Measurements from ENCODE around the gene PCLO. TPM values are rescaled to one million over a fixed set of nuclear protein-coding genes. Genes with fewer than 3 reads are reported as not detected.
"Not testable (repeated sequence)": the region's sequence is repeated elsewhere in the genome, so short reads cannot be mapped to it uniquely, and the experiment has no call there.

The PCLO gene
- total RNA-seq, 1 donor from 2014 or later, result 48.5 TPM

DNA sequence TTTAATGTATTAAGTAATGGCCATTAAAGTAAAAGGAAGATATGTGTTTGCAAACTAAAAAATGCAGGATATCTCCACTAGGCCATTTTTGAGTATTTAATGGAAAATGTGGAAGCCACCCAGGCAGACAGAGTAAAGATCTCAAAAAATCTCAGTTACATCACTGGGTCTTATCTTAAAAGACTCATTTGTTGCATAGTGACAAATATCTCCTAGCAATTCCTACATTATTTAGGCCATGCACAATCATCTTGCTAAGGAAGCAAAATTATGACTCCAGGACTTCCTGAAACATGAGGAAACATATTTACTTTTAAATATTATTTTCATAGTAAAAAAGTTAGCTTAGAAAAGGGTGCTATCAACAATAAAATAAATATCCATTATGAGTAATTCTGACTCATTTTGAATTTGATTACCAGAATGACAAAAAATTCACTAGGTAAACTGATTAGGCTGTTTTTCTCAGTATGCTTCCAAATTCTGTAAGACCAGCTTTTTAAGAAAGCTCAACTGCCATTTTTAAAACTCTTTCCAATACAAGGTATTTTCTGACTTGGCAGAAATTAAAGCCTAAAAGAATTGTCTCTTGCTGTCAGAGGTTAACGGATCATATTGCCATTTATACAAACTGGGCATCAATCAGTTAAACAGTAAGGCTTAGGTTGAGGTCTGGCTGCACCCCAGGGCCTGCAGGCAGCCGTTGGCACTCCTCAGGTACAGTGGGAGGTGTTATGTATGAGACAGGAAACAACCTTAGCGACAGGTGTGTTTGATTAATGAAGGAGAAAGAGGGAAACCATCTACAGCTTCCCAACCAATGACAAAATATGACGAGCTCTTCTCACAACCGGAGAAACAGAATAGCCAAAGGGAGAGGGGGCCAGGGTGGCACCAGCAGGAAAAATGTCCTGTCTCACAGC, 31.8 kb downstream of the PCLO start:
- no peak for DNase-seq

DNA sequence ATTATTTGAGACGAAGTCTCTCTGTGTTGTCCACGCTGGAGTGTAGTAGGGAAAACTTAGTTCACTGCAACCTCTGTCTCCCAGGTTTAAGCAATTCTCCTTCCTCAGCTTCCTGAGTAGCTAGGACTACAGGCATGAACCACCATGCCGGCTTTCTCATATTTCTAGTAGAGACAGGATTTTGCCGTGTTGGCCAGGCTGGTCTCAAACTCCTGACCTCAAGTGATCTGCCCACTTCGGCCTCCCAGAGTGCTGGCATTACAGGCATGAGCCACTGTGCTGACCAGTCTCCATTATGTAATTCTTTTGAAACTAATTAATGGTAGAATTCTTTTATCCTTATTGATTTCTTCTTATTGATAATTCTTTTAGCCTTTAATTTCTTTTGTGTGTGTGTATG, 32.5 kb downstream of the PCLO start:
- no peak for DNase-seq

DNA sequence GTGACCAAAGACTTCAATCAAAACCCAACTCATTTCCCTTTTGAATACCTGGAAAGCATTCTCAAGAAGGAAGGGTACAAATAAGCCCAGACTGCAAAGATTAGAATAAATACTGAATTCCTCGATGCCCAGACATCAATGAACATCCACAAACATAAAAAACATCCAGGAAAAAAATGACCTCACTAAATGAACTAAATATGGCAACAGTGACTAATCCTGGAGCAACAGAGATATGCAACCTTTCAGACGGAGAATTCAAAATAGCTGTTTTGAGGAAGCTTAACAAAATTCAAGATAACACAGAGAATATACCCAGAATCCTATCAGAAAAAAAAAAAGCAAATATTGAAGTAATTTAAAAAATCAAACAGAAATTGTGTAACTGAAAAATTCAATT, 43.2 kb downstream of the PCLO start:
- DNase-seq, result no peak

DNA sequence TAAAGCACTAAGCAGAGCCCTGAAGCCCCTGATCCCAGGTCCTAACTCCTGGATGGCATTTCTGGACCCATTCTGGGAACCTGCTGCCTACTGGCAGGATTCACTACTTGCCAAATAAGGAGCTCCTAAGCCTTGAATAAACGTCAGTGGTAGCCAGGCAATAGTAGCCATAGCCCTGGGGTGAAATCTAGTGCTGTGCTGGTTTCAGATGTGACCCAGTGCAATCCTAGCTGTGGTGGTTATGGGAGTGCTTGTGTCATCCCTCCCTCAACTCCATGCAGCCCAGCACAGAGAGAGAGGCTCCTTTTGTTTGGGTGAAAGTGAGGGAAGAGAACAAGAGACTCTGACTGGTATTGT, 43.7 kb downstream of the PCLO start:
- DNase-seq, result no peak

DNA sequence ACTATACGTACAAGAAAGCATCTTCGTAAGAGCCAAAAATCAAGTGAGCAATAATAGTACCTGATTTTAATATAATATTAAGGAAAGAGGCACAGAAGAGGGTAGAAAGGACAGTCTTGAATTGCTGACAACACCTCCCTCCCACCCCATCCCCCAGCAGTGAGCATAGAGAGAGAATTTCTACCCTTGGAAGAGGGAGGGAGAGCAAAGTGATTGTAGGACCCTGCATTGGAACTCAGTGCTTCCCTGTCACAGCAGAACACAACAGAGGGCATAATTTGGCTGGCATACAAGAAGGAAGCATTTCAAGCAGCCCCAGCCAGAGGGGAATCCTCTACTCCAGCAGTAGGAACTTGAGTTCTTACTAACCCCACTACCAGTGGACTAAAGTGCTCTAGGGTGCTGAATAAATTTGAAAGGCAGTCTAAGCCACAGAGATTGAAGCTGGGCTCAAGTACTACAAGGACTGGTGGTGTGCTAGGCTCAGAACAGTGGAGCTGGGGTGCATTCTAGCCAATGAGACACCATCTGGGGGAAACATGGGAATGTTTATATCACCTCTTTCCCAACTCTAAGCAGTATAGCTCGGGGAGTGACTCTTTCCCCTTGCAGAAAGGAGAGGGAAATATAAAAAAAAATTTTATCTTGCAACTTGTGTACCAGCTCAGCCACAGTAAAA, 44.2 kb downstream of the PCLO start:
- DNase-seq, result no peak

GRCh38 chr7:83117466-83117865, 45.2 kb downstream of the PCLO start:
- DNase-seq, result no peak

DNA sequence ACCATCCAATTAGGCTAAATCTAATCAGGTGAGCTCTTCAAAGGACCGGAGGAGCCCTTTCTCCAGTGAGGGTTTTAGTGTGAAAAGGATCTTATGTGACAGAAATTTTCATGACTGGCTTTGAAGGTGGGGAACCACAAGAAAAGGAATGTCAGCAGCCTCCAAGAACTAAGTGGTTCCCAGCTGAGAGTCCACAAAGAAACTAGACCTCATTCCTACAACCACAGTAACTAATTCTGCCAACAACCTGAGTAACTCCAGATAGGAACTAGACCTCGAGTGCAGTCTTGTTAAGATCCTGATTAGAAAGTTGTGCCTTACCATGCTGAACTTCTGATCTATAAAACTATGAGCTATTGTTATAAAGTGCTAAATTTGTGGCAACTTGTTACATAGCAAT, 51.3 kb downstream of the PCLO start:
- no peak for DNase-seq

- DNase-seq, result no peak
These were observed 53.3 kb downstream of the PCLO start for GRCh38 chr7:83109352-83109751.

GRCh38 chr7:83105948-83106347, 56.7 kb downstream of the PCLO start:
- DNase-seq, result no peak

DNA sequence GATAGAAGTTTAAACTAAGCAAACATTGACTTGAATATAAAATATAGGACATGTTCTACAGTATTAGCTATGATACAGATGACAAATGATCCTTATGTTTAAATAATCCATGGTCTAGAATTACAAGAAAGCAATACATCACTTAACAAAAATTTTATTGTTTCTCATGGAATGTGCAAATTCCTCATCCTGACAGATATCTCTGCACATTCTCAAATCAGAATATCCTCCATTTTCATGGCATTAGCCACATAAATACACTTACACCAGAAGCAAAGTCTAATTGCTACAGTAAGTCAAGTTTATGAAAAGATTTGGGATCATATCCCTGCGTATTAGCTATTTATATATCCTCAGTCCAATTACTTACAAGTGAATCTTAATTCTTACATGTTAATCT, 57.6 kb downstream of the PCLO start:
- no peak for DNase-seq

DNA sequence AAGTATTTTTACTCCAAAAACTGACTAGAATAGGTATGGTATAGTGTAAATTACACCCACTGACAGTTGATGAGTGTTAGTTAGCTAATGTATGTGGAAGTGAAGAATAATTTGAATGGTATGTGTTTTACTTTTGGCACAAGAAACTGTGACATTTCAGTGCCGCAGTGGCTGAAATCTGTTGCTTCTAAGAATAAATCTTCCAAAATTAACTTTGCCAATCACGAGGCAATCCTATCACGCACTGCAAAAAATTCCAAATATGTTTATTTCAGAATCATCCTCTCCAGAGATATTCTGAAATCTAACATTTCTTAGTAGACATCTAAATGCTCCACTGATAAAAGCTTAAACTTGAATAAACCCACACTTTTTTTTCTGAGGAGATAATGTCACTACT, 61.2 kb downstream of the PCLO start:
- no peak for DNase-seq

DNA sequence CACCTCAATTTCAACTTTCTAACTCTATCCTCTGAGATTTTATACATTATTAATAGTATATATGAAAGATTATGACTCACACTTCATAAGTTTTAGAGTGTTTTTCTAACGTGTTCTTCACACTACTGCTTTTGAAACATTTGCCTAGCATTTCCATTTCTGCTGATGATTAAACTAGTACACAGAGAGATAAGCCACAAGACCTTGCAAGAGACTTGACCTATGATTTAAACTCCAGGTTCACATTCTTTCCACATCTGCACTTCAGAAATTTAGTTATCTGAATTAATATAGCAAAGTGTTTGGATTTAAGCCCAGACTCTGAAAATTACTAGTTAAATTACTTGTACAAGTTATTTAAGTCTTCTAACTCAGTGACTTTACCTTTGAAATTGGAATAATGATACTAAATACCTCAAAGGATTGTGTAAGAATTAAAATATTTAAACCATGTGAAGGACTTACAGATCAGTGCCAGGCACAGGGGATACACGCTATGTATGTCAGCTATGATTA, 66.6 kb downstream of the PCLO start:
- DNase-seq, result no peak

- DNase-seq, result no peak
These were observed 77.4 kb downstream of the PCLO start for GRCh38 chr7:83085299-83085698.

DNA sequence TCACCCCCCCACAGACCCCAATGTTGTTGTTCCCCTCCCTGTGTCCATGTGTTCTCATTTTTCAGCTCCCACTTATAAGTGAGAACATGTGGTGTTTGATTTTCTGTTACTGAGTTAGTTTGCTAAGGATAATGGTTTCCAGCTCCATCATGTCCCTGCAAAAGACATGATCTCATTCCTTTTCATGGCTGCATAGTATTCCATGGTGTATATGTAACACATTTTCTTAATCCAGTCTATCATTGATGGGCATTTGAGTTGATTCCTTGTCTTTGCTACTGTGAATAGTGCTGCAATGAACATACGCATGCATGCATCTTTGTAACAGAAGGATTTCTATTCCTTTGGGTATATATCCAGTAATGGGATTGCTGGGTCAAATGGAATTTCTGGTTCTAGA, 82.8 kb downstream of the PCLO start:
- DNase-seq, result not testable (repeated sequence)

GRCh38 chr7:83077328-83077727, 85.4 kb downstream of the PCLO start:
- no peak for DNase-seq

GRCh38 chr7:83072576-83073517, 89.8 kb downstream of the PCLO start:
- no peak for DNase-seq

DNA sequence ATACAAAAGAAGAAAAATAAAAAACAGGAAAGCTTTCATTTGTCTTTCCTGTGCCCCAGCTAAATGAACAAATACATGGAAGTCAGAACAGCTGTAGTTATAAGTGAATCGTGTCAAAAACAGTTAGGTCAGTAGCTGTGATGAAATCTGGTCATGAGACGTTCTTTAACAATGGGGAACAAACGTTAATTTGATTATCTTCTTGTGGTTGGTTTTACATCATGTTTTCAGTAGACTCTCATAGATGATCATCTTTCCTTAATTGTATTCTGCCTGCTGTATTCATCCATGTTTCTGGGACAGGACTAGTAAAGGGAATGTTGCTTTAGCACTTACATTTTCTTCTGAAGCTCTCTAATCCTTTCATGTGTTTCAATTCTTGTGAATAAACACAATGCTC, 97.0 kb downstream of the PCLO start:
- DNase-seq, result no peak

DNA sequence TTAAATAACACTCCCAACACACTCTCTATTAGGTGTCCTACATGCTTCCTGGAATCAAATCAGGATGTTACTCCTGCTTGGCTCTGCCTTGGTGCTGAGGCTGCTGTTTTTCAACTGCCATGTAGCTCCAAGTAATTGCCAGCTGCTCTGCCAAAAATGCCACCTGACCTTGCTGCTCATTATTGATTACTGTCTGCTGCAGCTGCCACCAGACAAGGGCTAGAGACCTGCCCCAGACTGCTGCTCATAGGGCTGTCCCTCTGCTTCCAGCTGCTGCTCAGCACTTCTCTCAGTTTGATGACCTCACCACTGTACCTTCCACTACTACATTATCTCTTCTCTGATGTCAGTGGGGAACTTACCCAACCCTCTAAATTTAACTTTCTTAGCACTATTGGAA, 102.5 kb downstream of the PCLO start:
- no peak for DNase-seq

- no peak for DNase-seq
These were observed 104.0 kb downstream of the PCLO start for GRCh38 chr7:83058667-83059066.

GRCh38 chr7:83055197-83055596, 107.5 kb downstream of the PCLO start:
- no peak for DNase-seq

- DNase-seq, result no peak
These were observed 108.2 kb downstream of the PCLO start for GRCh38 chr7:83054472-83054871.

- DNase-seq, result no peak
These were observed 108.7 kb downstream of the PCLO start for GRCh38 chr7:83053965-83054364.

DNA sequence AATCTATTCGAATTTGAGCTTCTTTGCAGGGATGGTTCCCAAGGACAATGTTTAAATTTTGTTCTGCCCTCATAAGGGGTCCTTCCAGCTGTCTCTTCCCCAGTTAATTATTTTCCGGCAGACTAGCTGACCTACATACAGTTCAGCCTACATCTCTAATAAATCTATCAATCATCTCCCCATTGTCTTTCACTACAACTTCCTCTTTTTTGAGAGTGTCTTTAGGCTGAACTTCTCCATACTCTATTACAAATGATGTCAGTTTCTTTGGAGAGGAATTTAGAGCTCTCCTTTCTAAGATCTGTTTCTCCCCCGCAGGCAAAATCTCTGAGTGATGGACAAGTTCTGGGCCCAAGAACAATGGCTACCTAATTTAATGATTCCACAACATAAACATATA, 122.2 kb downstream of the PCLO start:
- no peak for DNase-seq

Measured in occipital lobe (tissue), 2 donors.